IMR-90 (cell line): ENCODE results near the gene ATP8B4. TPM values are rescaled to one million over a fixed set of nuclear protein-coding genes. Genes with fewer than 3 reads are reported as not detected.
A peak's percentile ranks its signal among the peaks of the same experiment; 100 is the strongest.

Experiments used
- ATAC-seq: fragments of 200-7000 bp; cut with Tn5 transposase; 2 replicates; pipeline ENCODE4 v1.9.1; 2020; ENCODE audit warnings: low read depth, mild to moderate bottlenecking, moderate library complexity
- BruUV-seq: library from RNA; stranded (reverse); fragments of 400-500 nt; replicated peaks from 2 replicates; lab custom pipeline; 2021; lab: Mats Ljungman, UMichigan
- CTCF ChIA-PET: fragments of 300-600 bp; formaldehyde crosslinking; extraction: SDS; loops from one replicate; lab custom pipeline; 2021; ENCODE audit warnings: antibody characterized with exemption; lab: Yijun Ruan, JAX
- POLR2A ChIA-PET: fragments of 300-600 bp; sonication (Branson Sonifier 250); formaldehyde crosslinking; loops from one replicate; lab custom pipeline; 2022; ENCODE audit warnings: antibody characterized with exemption; ENCODE audit not compliant: unreplicated experiment; lab: Charles Lee
- DNase-seq: peaks from one replicate; pipeline ENCODE4 v3.0.0; 2013
- H2AFZ ChIP-seq: replicated peaks from 2 replicates; pipeline ENCODE3; 2013; ENCODE audit warnings: low read length, mild to moderate bottlenecking; ENCODE audit not compliant: poor library complexity
- H2AK5ac ChIP-seq: 2 replicates; pipeline ENCODE4 v1.6.1; 2013; ENCODE audit warnings: low read depth, low read length, inconsistent platforms
- H2AK9ac ChIP-seq: replicated peaks from 2 replicates; pipeline ENCODE3; 2013; ENCODE audit warnings: mild to moderate bottlenecking, low read depth, low read length, moderate library complexity; ENCODE audit not compliant: poor library complexity
- H2BK120ac ChIP-seq: 2 replicates; pipeline ENCODE4 v1.6.1; 2013; ENCODE audit warnings: low read depth, low read length, inconsistent platforms
- H2BK15ac ChIP-seq: 3 replicates; pipeline ENCODE4 v1.6.1; 2013; ENCODE audit warnings: low read depth, low read length, inconsistent platforms
- H2BK20ac ChIP-seq: 2 replicates; pipeline ENCODE4 v1.6.1; 2013; ENCODE audit warnings: low read depth, mild to moderate bottlenecking, inconsistent platforms, low read length, moderate library complexity
- H2BK5ac ChIP-seq: 2 replicates; pipeline ENCODE4 v1.6.1; 2013; ENCODE audit warnings: mild to moderate bottlenecking, low read depth, low read length, inconsistent platforms; ENCODE audit not compliant: poor library complexity, severe bottlenecking
- H3K14ac ChIP-seq: replicated peaks from 2 replicates; pipeline ENCODE4 v1.6.1; 2013; ENCODE audit warnings: low read depth, low read length, inconsistent platforms
- H3K18ac ChIP-seq: 2 replicates; pipeline ENCODE4 v1.6.1; 2013; ENCODE audit warnings: low read depth, low read length, control low read depth
- H3K23ac ChIP-seq: 2 replicates; pipeline ENCODE4 v1.6.1; 2013; ENCODE audit warnings: low read depth, low read length, inconsistent platforms
- H3K27ac ChIP-seq: 2 replicates; pipeline ENCODE4 v1.5.1; 2013; ENCODE audit warnings: mild to moderate bottlenecking, control low read depth, low read length; ENCODE audit not compliant: insufficient read depth
- H3K27me3 ChIP-seq: 2 replicates; pipeline ENCODE4 v1.6.1; 2013; ENCODE audit warnings: low read length; ENCODE audit not compliant: control insufficient read depth, insufficient read depth
- H3K36me3 ChIP-seq: 2 replicates; pipeline ENCODE4 v1.6.1; 2013; ENCODE audit warnings: low read length, mixed read lengths; ENCODE audit not compliant: control insufficient read depth, insufficient read depth
- H3K4ac ChIP-seq: 2 replicates; pipeline ENCODE4 v1.6.1; 2013; ENCODE audit warnings: low read depth, low read length, inconsistent platforms
- H3K4me1 ChIP-seq: 2 replicates; pipeline ENCODE4 v1.6.1; 2013; ENCODE audit warnings: low read length, mixed read lengths; ENCODE audit not compliant: control insufficient read depth, insufficient read depth
- H3K4me2 ChIP-seq: 2 replicates; pipeline ENCODE4 v1.6.1; 2013; ENCODE audit warnings: low read depth, mild to moderate bottlenecking, control low read depth, low read length, moderate library complexity
- H3K4me3 ChIP-seq: 2 replicates; pipeline ENCODE4 v1.5.1; 2013; ENCODE audit warnings: low read depth, mild to moderate bottlenecking, control low read depth, low read length, moderate library complexity; ENCODE audit not compliant: insufficient read depth
- H3K56ac ChIP-seq: 2 replicates; pipeline ENCODE4 v1.6.1; 2013; ENCODE audit warnings: low read length, inconsistent platforms; ENCODE audit not compliant: insufficient read depth; ENCODE audit errors: extremely low read depth
- H3K79me1 ChIP-seq, 2 experiments: 2 replicates each; pipeline ENCODE4 v1.6.1; 2013; ENCODE audit warnings: low read length in 2 of 2, inconsistent platforms in 1 of 2, low read depth in 1 of 2
- H3K9ac ChIP-seq: 2 replicates; pipeline ENCODE4 v1.6.1; 2013; ENCODE audit warnings: low read depth, low read length, control low read depth
- H3K9me1 ChIP-seq: 2 replicates; pipeline ENCODE4 v1.6.1; 2013; ENCODE audit warnings: low read length, inconsistent platforms; ENCODE audit not compliant: insufficient read depth
- H3K9me3 ChIP-seq: 2 replicates; pipeline ENCODE4 v1.6.1; 2013; ENCODE audit warnings: low read length; ENCODE audit not compliant: control insufficient read depth, insufficient read depth
- H4K20me1 ChIP-seq: 2 replicates; pipeline ENCODE4 v1.6.1; 2013; ENCODE audit warnings: low read length, inconsistent platforms; ENCODE audit not compliant: insufficient read depth
- H4K5ac ChIP-seq: 2 replicates; pipeline ENCODE4 v1.6.1; 2013; ENCODE audit warnings: mild to moderate bottlenecking, low read depth, low read length, control low read depth
- H4K8ac ChIP-seq, 2 experiments: 2 replicates each; pipeline ENCODE4 v1.6.1; 2013; ENCODE audit warnings: low read depth in 2 of 2, low read length in 2 of 2, control low read depth in 1 of 2, inconsistent platforms in 1 of 2
- H4K91ac ChIP-seq: 2 replicates; pipeline ENCODE4 v1.6.1; 2013; ENCODE audit warnings: low read depth, low read length, inconsistent platforms; ENCODE audit not compliant: insufficient read depth
- BHLHE40 ChIP-seq: fragments of 150-350 bp; IDR thresholded peaks from 2 replicates; pipeline ENCODE4 v1.6.1; 2016; ENCODE audit warnings: mild to moderate bottlenecking, low read depth, low read length
- CEBPB ChIP-seq: IDR thresholded peaks from 2 replicates; pipeline ENCODE4 v1.6.1; 2012; ENCODE audit warnings: low read depth, low read length, improper control_type of control experiment
- CHD1 ChIP-seq: IDR thresholded peaks from 2 replicates; pipeline ENCODE4 v1.6.1; 2012; ENCODE audit warnings: low read depth, low read length, improper control_type of control experiment
- FOS ChIP-seq: fragments of 150-350 bp; IDR thresholded peaks from 2 replicates; pipeline ENCODE4 v1.6.1; 2016; ENCODE audit warnings: low read depth, low read length
- MAFK ChIP-seq: IDR thresholded peaks from 2 replicates; pipeline ENCODE4 v1.6.1; 2012; ENCODE audit warnings: low read depth, low read length, improper control_type of control experiment
- MAZ ChIP-seq: IDR thresholded peaks from 2 replicates; pipeline ENCODE4 v1.6.1; 2012; ENCODE audit warnings: low read depth, mild to moderate bottlenecking, low read length, improper control_type of control experiment, moderate library complexity, borderline replicate concordance
- NFE2L2 ChIP-seq: fragments of 150-350 bp; IDR thresholded peaks from 2 replicates; pipeline ENCODE4 v1.6.1; 2016; ENCODE audit warnings: low read depth, mild to moderate bottlenecking, low read length
- POLR2A ChIP-seq: IDR thresholded peaks from 2 replicates; pipeline ENCODE4 v1.6.1; 2012; ENCODE audit warnings: mild to moderate bottlenecking, low read depth, low read length
- RAD21 ChIP-seq: IDR thresholded peaks from 2 replicates; pipeline ENCODE4 v1.6.1; 2012; ENCODE audit warnings: low read length, improper control_type of control experiment
- RCOR1 ChIP-seq: IDR thresholded peaks from 2 replicates; pipeline ENCODE4 v1.6.1; 2012; ENCODE audit warnings: mild to moderate bottlenecking, low read length, improper control_type of control experiment; ENCODE audit not compliant: insufficient replicate concordance
- RFX5 ChIP-seq: IDR thresholded peaks from 2 replicates; pipeline ENCODE4 v1.8.0; 2012; ENCODE audit warnings: low read depth, mild to moderate bottlenecking, low read length, moderate library complexity
- SMC3 ChIP-seq: fragments of 150-350 bp; IDR thresholded peaks from 2 replicates; pipeline ENCODE4 v1.6.1; 2016; ENCODE audit warnings: low read depth, mild to moderate bottlenecking, antibody characterized with exemption, low read length, moderate library complexity
- WGBS, 2 experiments: methylation state at CpG; one replicate each; pipeline versions ENCODE4 v1.1.5 to v1.1.7; 2013; ENCODE audit warnings: missing lambda C conversion rate in 2 of 2; ENCODE audit not compliant: insufficient read length in 1 of 2; ENCODE audit errors: extremely low coverage in 2 of 2; 5-methylcytosine and 5-hydroxymethylcytosine counted together
- dilution Hi-C: fragments of 300-500 bp; cut with HindIII; formaldehyde crosslinking; loops from one replicate; pipeline ENCODE4 v1.14.3; 2018; ENCODE audit warnings: low sequenced_read_pairs; ENCODE audit not compliant: unreplicated experiment
- in situ Hi-C: fragments of 300-500 bp; cut with MboI; formaldehyde crosslinking; loops from 3 replicates; pipeline ENCODE4 v1.14.3; 2019; ENCODE audit warnings: low sequenced_read_pairs, inconsistent platforms, mixed read lengths
- intact Hi-C: fragments of 100-400 bp; cut with micrococcal nuclease; formaldehyde crosslinking; loops from 2 replicates; pipeline ENCODE4 v1.10.0; 2022
- polyA plus RNA-seq, 3 experiments: library from polyadenylated mRNA; depleted of rRNA; stranded (reverse); fragments of >200 nt; gene quantifications; 2 replicates each; pipeline ENCODE4 v1.2.3, GENCODE V29; 2012; ENCODE audit warnings: low replicate concordance in 1 of 3
- total RNA-seq: library from RNA; depleted of rRNA; stranded (reverse); fragments of >200 nt; gene quantifications from 2 replicates; pipeline ENCODE4 v1.2.3, GENCODE V29; 2012
- TF ChIP-seq, protein P1 (sequence below): fragments of 150-350 bp; IDR thresholded peaks from 2 replicates; pipeline ENCODE4 v1.6.1; 2017; ENCODE audit warnings: mild to moderate bottlenecking, antibody characterized with exemption, low read length, low read depth
- TF ChIP-seq, protein P2 (sequence below): fragments of 150-350 bp; IDR thresholded peaks from 2 replicates; pipeline ENCODE4 v1.6.1; 2016; ENCODE audit warnings: low read depth, mild to moderate bottlenecking, low read length, moderate library complexity, borderline replicate concordance
- TF ChIP-seq, protein P3 (sequence below): conservative IDR thresholded peaks from 2 replicates; pipeline ENCODE4 v1.5.1; 2012; ENCODE audit warnings: mild to moderate bottlenecking, low read depth, low read length, improper control_type of control experiment

ATP8B4 gene
- total and polyA plus RNA-seq, 2 of the 4 experiments (the other 2 are of a cell fraction) = 0.12 to 0.54 TPM

DNA sequence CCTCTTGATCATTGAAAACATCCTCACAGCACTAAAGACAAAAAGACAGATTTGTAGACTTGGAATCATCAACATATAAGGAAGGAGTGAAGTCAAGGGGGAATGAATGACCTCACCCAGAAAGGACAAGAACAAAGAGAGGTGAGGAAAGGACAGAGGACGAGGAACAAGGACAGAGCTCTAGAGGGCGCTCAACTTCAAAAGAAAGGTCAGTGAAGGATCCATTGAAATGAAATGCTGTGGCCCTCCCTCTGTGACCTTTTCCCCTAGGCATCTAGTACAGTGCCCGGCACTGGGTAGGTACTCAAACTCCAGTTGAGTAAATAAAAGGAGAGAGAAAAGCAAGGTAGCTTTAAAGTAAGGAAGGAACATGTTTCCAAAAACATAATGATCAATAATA, 2.6 kb downstream of the ATP8B4 start:
- H3K4me1 ChIP-seq = no peaks in the 10 kb centered on the region
- H3K4ac ChIP-seq = no peak overlapping the region
- no peak overlapping the region for H4K91ac ChIP-seq
- no peak overlapping the region for H3K9ac ChIP-seq
- H3K56ac ChIP-seq = no peak overlapping the region
- DNase-seq = peak; percentile 19
- H3K18ac ChIP-seq = no peak overlapping the region
- CTCF ChIA-PET = interaction anchor here (1.0 kb wide), 1 partner anchor 10 kb away, joined by 3 read pairs; no protein-coding TSS in a partner anchor
- peak overlapping the region in 1 of 2 experiments; percentile 35; a peak in 1 of 4 replicates for H4K8ac ChIP-seq
- ATAC-seq = no peak; the same call in 1 of the 2 replicates
- no peaks in the 10 kb centered on the region for H3K79me1 ChIP-seq
- no CpG with 5 or more reads among the region's 3 CpGs for WGBS, 2 experiments
- no peaks in the 10 kb centered on the region for H3K27me3 ChIP-seq
- no TSS peak for BruUV-seq
- H3K27ac ChIP-seq = no peak overlapping the region
- H3K23ac ChIP-seq = no peak overlapping the region
- dilution Hi-C loops = no loop called here
- H3K9me3 ChIP-seq = no peaks in the 10 kb centered on the region
- no peak overlapping the region for H2BK120ac ChIP-seq
- no peaks in the 10 kb centered on the region for H3K36me3 ChIP-seq
- no peak overlapping the region for H2BK20ac ChIP-seq
- H4K20me1 ChIP-seq = no peaks in the 10 kb centered on the region
- H2AK5ac ChIP-seq = no peak overlapping the region
- in situ Hi-C loops = no loop called here
- no peaks in the 10 kb centered on the region for H3K9me1 ChIP-seq
- H3K14ac ChIP-seq = no peak overlapping the region
- H2BK5ac ChIP-seq = no peak overlapping the region
- no peak overlapping the region for H2AK9ac ChIP-seq
- H3K4me3 ChIP-seq = no peak overlapping the region
- H2AFZ ChIP-seq = no peak overlapping the region
- intact Hi-C loops = no loop called here
- no peak for TF ChIP-seq SMC3
- no peak for TF ChIP-seq MAZ
- TF ChIP-seq NFE2L2 = no peak
- no peak for TF ChIP-seq CHD1
- TF ChIP-seq RAD21 = peak; percentile 23; the same call in 1 of the 2 replicates
- TF ChIP-seq POLR2A = no peak
- TF ChIP-seq, protein P1, sequence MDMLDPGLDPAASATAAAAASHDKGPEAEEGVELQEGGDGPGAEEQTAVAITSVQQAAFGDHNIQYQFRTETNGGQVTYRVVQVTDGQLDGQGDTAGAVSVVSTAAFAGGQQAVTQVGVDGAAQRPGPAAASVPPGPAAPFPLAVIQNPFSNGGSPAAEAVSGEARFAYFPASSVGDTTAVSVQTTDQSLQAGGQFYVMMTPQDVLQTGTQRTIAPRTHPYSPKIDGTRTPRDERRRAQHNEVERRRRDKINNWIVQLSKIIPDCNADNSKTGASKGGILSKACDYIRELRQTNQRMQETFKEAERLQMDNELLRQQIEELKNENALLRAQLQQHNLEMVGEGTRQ = no peak
- TF ChIP-seq RFX5 = no peak
- TF ChIP-seq, protein P2, sequence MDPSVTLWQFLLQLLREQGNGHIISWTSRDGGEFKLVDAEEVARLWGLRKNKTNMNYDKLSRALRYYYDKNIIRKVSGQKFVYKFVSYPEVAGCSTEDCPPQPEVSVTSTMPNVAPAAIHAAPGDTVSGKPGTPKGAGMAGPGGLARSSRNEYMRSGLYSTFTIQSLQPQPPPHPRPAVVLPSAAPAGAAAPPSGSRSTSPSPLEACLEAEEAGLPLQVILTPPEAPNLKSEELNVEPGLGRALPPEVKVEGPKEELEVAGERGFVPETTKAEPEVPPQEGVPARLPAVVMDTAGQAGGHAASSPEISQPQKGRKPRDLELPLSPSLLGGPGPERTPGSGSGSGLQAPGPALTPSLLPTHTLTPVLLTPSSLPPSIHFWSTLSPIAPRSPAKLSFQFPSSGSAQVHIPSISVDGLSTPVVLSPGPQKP = no peak
- TF ChIP-seq, protein P3, sequence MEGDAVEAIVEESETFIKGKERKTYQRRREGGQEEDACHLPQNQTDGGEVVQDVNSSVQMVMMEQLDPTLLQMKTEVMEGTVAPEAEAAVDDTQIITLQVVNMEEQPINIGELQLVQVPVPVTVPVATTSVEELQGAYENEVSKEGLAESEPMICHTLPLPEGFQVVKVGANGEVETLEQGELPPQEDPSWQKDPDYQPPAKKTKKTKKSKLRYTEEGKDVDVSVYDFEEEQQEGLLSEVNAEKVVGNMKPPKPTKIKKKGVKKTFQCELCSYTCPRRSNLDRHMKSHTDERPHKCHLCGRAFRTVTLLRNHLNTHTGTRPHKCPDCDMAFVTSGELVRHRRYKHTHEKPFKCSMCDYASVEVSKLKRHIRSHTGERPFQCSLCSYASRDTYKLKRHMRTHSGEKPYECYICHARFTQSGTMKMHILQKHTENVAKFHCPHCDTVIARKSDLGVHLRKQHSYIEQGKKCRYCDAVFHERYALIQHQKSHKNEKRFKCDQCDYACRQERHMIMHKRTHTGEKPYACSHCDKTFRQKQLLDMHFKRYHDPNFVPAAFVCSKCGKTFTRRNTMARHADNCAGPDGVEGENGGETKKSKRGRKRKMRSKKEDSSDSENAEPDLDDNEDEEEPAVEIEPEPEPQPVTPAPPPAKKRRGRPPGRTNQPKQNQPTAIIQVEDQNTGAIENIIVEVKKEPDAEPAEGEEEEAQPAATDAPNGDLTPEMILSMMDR = peak; percentile 44
- TF ChIP-seq CEBPB = no peak
- no peak for TF ChIP-seq RCOR1
- TF ChIP-seq MAFK = no peak
- no peak for TF ChIP-seq BHLHE40
- no peak for TF ChIP-seq FOS
- no peak overlapping the region for H4K5ac ChIP-seq
- no peak overlapping the region for H3K4me2 ChIP-seq
- POLR2A ChIA-PET = no interaction called here
- H2BK15ac ChIP-seq = no peak overlapping the region; the same call in 2 of the 3 replicates
